ENCODE measurements around the gene RDH13. TPM values are rescaled to one million over a fixed set of nuclear protein-coding genes. Genes with fewer than 3 reads are reported as not detected.
"Not testable (repeated sequence)": the region's sequence is repeated elsewhere in the genome, so short reads cannot be mapped to it uniquely, and the experiment has no call there.

RDH13 gene
- total RNA-seq, 2 experiments from 2014 or later = 25.9 to 28.6 TPM

GRCh38 chr19:55065516-55065915, 2.6 kb upstream of the RDH13 start:
- not testable (repeated sequence) for H3K27ac Mint-ChIP-seq; ATAC-seq (ENCODE audit: low read depth); H3K36me3 Mint-ChIP-seq; H3K9me3 Mint-ChIP-seq; H3K4me3 Mint-ChIP-seq; DNase-seq
- POLR2A ChIA-PET = interaction anchor here (0.7 kb wide), 1 partner anchor 27 kb away, joined by 3 read pairs; no protein-coding TSS in a partner anchor
- Mint-ChIP-seq H3K27me3 (peaks cover 58% of the 10 kb centered on the region), H3K4me1 (peaks cover 14% of the 10 kb centered on the region)

GRCh38 chr19:55063492-55063843, 520 bp upstream of the RDH13 start:
- POLR2A ChIA-PET = interaction anchor here (0.6 to 1.9 kb wide), 6 partner anchors 17 to 182 kb away, joined by 3 to 11 read pairs (median 4); partner anchors contain the start of gene PPP1R12C
- Mint-ChIP-seq H3K27me3 (peaks cover 42% of the 10 kb centered on the region), H3K27ac (no peak overlapping the region), H3K9me3 (no peaks in the 10 kb centered on the region), H3K36me3 (peaks cover 9% of the 10 kb centered on the region), H3K4me3 (peak overlapping the region; percentile 90), H3K4me1 (peaks cover 11% of the 10 kb centered on the region)
- no peak for ATAC-seq (ENCODE audit: low read depth)
- DNase-seq = no peak

GRCh38 chr19:55060287-55060686, 2.7 kb downstream of the RDH13 start:
- Mint-ChIP-seq H3K27ac (peak overlapping the region; percentile 51), H3K36me3 (peaks cover 23% of the 10 kb centered on the region), H3K27me3 (peaks cover 12% of the 10 kb centered on the region)
- H3K4me3 Mint-ChIP-seq; H3K9me3 Mint-ChIP-seq; ATAC-seq (ENCODE audit: low read depth); H3K4me1 Mint-ChIP-seq; POLR2A ChIA-PET; DNase-seq: not testable (repeated sequence)

GRCh38 chr19:55058781-55059610, 4.0 kb downstream of the RDH13 start:
- ATAC-seq (ENCODE audit: low read depth) (no peak), DNase-seq (no peak)
- peak overlapping the region; percentile 15 for H3K27ac Mint-ChIP-seq
- H3K9me3 Mint-ChIP-seq = no peaks in the 10 kb centered on the region
- H3K36me3 Mint-ChIP-seq = peaks cover 25% of the 10 kb centered on the region
- H3K4me3 Mint-ChIP-seq = no peak overlapping the region
- H3K4me1 Mint-ChIP-seq = peaks cover 9% of the 10 kb centered on the region
- peaks cover 7% of the 10 kb centered on the region for H3K27me3 Mint-ChIP-seq
- POLR2A ChIA-PET = interaction anchor here (0.5 kb wide), 1 partner anchor 150 kb away, joined by 3 read pairs; no protein-coding TSS in a partner anchor

- Mint-ChIP-seq H3K9me3 (no peaks in the 10 kb centered on the region), H3K36me3 (peaks cover 35% of the 10 kb centered on the region), H3K4me3 (no peak overlapping the region), H3K27ac (no peak overlapping the region), H3K27me3 (no peaks in the 10 kb centered on the region), H3K4me1 (peaks cover 6% of the 10 kb centered on the region)
- POLR2A ChIA-PET = interaction anchor here (0.5 to 1.1 kb wide), 2 partner anchors 13 to 1201 kb away, joined by 3 to 4 read pairs; no protein-coding TSS in a partner anchor
- DNase-seq = no peak
- no peak for ATAC-seq (ENCODE audit: low read depth)
Observed at GRCh38 chr19:55056827-55057226, 6.1 kb downstream of the RDH13 start.

GRCh38 chr19:55053735-55054134, 9.2 kb downstream of the RDH13 start:
- no peak for ATAC-seq (ENCODE audit: low read depth)
- H3K9me3 Mint-ChIP-seq = no peaks in the 10 kb centered on the region
- POLR2A ChIA-PET = no interaction called here
- no peaks in the 10 kb centered on the region for H3K27me3 Mint-ChIP-seq
- H3K4me3 Mint-ChIP-seq = no peak overlapping the region
- H3K36me3 Mint-ChIP-seq = peaks cover 37% of the 10 kb centered on the region
- no peaks in the 10 kb centered on the region for H3K4me1 Mint-ChIP-seq
- DNase-seq = no peak
- no peak overlapping the region for H3K27ac Mint-ChIP-seq

- H3K36me3 Mint-ChIP-seq = peaks cover 35% of the 10 kb centered on the region
- no peak overlapping the region for H3K27ac Mint-ChIP-seq
- POLR2A ChIA-PET = interaction anchor here (0.6 kb wide), 1 partner anchor 11 kb away, joined by 3 read pairs; no protein-coding TSS in a partner anchor
Observed at GRCh38 chr19:55050749-55051532, 12.0 kb downstream of the RDH13 start.

GRCh38 chr19:55048446-55048845, 14.5 kb downstream of the RDH13 start:
- Mint-ChIP-seq H3K36me3 (peaks cover 39% of the 10 kb centered on the region), H3K9me3 (no peaks in the 10 kb centered on the region), H3K27me3 (no peaks in the 10 kb centered on the region), H3K4me3 (no peak overlapping the region), H3K27ac (no peak overlapping the region), H3K4me1 (peaks cover 2% of the 10 kb centered on the region)
- DNase-seq (no peak), ATAC-seq (ENCODE audit: low read depth) (no peak)
- POLR2A ChIA-PET = no interaction called here

More at GRCh38 chr19:55050749-55051532, 12.0 kb downstream of the RDH13 start:
- Mint-ChIP-seq H3K9me3 (no peaks in the 10 kb centered on the region), H3K27me3 (no peaks in the 10 kb centered on the region), H3K4me1 (no peaks in the 10 kb centered on the region), H3K4me3 (no peak overlapping the region)
- DNase-seq (no peak), ATAC-seq (ENCODE audit: low read depth) (no peak)

- no peak for ATAC-seq (ENCODE audit: low read depth)
- no peaks in the 10 kb centered on the region for H3K27me3 Mint-ChIP-seq
- no peak for DNase-seq
- H3K36me3 Mint-ChIP-seq = peaks cover 41% of the 10 kb centered on the region
- no peak overlapping the region for H3K27ac Mint-ChIP-seq
- POLR2A ChIA-PET = interaction anchor here (0.7 kb wide), 1 partner anchor 10 kb away, joined by 3 read pairs; no protein-coding TSS in a partner anchor
- peaks cover 5% of the 10 kb centered on the region for H3K4me1 Mint-ChIP-seq
- H3K9me3 Mint-ChIP-seq = no peaks in the 10 kb centered on the region
- no peak overlapping the region for H3K4me3 Mint-ChIP-seq
Observed at GRCh38 chr19:55047951-55048350, 15.0 kb downstream of the RDH13 start.

- no peaks in the 10 kb centered on the region for H3K9me3 Mint-ChIP-seq
- DNase-seq (no peak), ATAC-seq (ENCODE audit: low read depth) (no peak)
- no peak overlapping the region for H3K27ac Mint-ChIP-seq
- no peaks in the 10 kb centered on the region for H3K27me3 Mint-ChIP-seq
- H3K4me3 Mint-ChIP-seq = no peak overlapping the region
- peaks cover 14% of the 10 kb centered on the region for H3K4me1 Mint-ChIP-seq
- peaks cover 42% of the 10 kb centered on the region for H3K36me3 Mint-ChIP-seq
- POLR2A ChIA-PET = no interaction called here
Observed at GRCh38 chr19:55046975-55047622, 15.8 kb downstream of the RDH13 start.

GRCh38 chr19:55044771-55045716, 17.9 kb downstream of the RDH13 start:
- ATAC-seq (ENCODE audit: low read depth) (no peak), DNase-seq (no peak)
- no peak overlapping the region for H3K4me3 Mint-ChIP-seq
- H3K27ac Mint-ChIP-seq = peak overlapping the region; percentile 64
- no peaks in the 10 kb centered on the region for H3K27me3 Mint-ChIP-seq
- POLR2A ChIA-PET = interaction anchor here (0.6 to 1.4 kb wide), 2 partner anchors 18 to 161 kb away, joined by 3 to 6 read pairs; partner anchors contain the start of gene RDH13
- peaks cover 52% of the 10 kb centered on the region for H3K36me3 Mint-ChIP-seq
- peaks cover 26% of the 10 kb centered on the region for H3K4me1 Mint-ChIP-seq
- H3K9me3 Mint-ChIP-seq = no peaks in the 10 kb centered on the region

GRCh38 chr19:55044286-55044685, 18.7 kb downstream of the RDH13 start:
- no peaks in the 10 kb centered on the region for H3K27me3 Mint-ChIP-seq
- POLR2A ChIA-PET = interaction anchor here (0.7 kb wide), 1 partner anchor 18 kb away, joined by 3 read pairs; no protein-coding TSS in a partner anchor

More at GRCh38 chr19:55044286-55044685, 18.7 kb downstream of the RDH13 start:
- H3K4me3 Mint-ChIP-seq = no peak overlapping the region
- peaks cover 56% of the 10 kb centered on the region for H3K36me3 Mint-ChIP-seq
- ATAC-seq (ENCODE audit: low read depth) (no peak), DNase-seq (no peak)
- peak overlapping the region; percentile 9 for H3K27ac Mint-ChIP-seq
- peaks cover 28% of the 10 kb centered on the region for H3K4me1 Mint-ChIP-seq
- H3K9me3 Mint-ChIP-seq = peaks cover 2% of the 10 kb centered on the region

Measured in activated naive CD8-positive, alpha-beta T cell treated with anti-CD3 and anti-CD28 coated beads, Interleukin-2, amount 10 ng/mL, durations not matched to agents 7 days and 5 days (primary cell).